ENCODE measurements around the gene AKIP1.

DNA sequence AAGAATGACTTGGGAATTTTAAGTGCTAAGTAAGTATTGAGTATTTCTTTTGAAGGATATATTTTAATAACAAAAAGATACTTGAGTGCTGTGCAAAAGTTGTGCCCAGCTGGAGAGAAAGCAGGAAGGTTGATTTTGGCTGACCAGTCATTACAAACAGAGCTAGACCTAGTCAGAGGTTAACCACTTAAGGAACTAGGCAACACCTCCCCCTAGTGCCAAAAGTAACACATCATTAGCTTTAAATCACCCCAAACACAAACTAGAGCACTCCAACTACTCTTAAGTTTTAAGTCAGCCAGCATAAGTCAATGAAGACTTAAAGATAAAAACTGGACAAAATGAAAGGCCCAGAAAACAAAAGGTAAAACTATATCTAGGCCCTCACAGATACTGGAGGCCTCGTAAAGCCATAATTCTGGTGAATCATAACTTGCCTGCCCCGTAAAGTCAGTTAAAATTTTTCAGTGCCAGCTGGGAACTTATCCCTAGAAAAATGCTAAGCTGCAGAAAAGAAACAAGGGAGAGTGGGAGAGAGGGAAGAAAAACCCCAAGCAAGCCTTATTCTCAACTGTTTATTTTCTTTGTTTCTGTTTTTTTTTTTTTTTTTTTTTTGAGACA, 48.7 kb downstream of the AKIP1 start:
- TF ChIP-seq, protein P1, sequence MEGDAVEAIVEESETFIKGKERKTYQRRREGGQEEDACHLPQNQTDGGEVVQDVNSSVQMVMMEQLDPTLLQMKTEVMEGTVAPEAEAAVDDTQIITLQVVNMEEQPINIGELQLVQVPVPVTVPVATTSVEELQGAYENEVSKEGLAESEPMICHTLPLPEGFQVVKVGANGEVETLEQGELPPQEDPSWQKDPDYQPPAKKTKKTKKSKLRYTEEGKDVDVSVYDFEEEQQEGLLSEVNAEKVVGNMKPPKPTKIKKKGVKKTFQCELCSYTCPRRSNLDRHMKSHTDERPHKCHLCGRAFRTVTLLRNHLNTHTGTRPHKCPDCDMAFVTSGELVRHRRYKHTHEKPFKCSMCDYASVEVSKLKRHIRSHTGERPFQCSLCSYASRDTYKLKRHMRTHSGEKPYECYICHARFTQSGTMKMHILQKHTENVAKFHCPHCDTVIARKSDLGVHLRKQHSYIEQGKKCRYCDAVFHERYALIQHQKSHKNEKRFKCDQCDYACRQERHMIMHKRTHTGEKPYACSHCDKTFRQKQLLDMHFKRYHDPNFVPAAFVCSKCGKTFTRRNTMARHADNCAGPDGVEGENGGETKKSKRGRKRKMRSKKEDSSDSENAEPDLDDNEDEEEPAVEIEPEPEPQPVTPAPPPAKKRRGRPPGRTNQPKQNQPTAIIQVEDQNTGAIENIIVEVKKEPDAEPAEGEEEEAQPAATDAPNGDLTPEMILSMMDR (IDR thresholded peaks at IDR 0.05 in 2 of 3, conservative IDR thresholded peaks at IDR 0.05 in 1 of 3; ENCODE audit: insufficient read depth in 2 of 3, low read depth in 1 of 3, low read length in 3 of 3), result peak; percentile 58 to 88 (median 76)
- TF ChIP-seq BRF1 (IDR thresholded peaks at IDR 0.05; ENCODE audit: borderline replicate concordance, extremely low read depth, insufficient read length), result no peak
- no peak for TF ChIP-seq GATAD2A (IDR thresholded peaks at IDR 0.05)
- TF ChIP-seq JUN (IDR thresholded peaks at IDR 0.05; ENCODE audit: borderline replicate concordance, low read depth, low read length), result no peak
- no peak for TF ChIP-seq JUN (CRISPR knock-in tag; IDR thresholded peaks at IDR 0.05; ENCODE audit: borderline replicate concordance)
